NCI-H524 treated with DMSO at 0.1 percent for 48 hours (cell line): ENCODE data around the gene AKR7A3.
"Not testable (repeated sequence)": the region's sequence is repeated elsewhere in the genome, so short reads cannot be mapped to it uniquely, and the experiment has no call there.

ENCODE experiments used
- DNase-seq: peaks from one replicate; lab custom pipeline; 2025; lab: John Stamatoyannopoulos, UW

AKR7A3 gene

DNA sequence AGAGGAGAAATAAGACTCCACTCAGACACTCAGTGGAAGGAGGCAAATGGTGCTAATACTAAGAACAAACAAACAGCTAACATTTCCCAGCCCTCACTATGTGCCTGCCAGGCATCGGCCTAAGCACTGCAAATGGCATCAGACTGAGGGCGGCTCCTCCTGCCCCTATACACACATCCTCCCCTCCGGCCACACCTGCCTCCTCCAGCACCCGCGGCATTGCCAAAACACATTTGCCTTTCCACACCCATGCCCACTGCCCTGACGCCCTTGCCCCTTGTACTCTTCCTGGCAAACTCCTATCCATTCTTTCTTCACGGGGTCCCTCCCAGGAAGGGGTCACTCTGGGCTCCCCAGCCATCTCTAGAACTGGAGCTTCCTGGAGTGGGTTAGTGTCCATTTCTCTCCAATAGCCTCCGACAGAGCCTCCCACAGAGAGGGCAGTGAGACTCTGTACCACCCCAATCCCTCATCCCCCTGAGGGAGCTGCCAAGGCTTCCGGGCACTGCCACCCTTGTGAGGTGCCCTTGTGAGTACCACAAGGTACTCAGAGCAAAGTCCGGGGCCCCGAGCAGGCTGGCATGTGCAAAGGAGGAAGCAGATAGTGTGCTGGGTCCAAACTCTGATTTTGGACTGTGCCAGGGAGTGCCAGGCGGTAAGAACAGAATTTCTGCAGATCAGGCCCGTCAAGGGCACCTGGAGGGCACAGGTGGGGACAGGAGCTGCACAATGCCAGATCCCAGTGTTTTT lies 959 bp downstream of the AKR7A3 start:
- no peak for DNase-seq

DNA sequence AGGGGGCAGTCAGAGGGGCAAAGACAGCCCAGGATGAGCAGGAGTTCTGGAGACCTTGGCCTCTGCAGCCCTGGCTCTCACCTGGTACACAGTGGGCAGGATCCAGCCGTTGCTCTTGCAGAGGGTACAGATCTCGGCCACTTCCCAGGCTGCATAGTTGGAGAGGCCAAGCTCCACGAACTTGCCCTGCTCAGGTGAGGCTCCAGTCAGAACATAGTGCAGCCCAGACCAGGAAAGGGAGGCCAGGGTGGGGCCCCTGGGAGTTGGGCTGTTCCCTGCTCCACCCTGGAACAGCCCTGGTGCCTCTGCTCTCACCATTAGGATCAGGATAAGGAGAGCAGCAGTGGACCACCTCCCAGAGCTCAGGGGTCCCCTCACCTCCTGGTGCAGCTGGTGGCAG lies 2.8 kb downstream of the AKR7A3 start:
- DNase-seq = not testable (repeated sequence)

DNA sequence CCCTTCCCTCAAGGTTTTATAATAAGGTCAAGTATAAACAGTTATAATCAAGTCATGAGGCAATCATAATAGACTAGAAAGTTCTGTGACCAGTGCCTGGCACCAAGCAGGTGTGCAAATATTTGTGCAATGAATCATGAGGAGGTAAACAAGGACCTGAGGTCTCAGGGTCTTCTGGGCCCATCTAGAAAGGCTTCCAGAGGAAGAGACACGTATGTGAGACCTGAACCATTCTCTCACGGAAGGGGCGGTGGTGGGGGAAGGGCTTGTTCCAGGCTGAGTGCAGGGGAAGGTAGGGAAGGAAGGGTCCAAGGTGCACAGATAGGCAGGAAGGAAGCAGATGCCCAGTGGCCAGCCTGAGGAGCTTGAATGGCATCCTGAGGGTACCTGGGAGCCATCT lies 3.2 kb downstream of the AKR7A3 start:
- DNase-seq = not testable (repeated sequence)

DNA sequence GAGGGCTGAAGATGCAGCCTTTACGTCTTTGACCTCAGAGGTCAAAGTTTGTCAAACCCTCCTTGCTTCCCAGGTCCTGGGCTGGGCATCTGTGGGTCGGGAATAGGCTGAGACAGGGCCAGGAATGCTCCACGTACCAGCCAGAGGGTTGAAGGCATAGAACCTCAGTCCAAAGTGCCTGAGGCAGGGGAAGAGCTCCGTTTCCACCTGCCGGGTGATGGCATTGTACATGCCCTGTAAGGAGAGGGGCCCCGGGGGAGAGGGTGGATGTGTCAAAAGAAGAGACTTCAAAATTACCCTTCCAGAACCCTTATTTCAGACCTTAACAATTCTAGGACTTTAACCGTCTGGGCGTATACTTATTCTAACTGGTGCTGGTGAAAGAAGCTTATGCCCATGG lies 3.7 kb downstream of the AKR7A3 start:
- no peak for DNase-seq

DNA sequence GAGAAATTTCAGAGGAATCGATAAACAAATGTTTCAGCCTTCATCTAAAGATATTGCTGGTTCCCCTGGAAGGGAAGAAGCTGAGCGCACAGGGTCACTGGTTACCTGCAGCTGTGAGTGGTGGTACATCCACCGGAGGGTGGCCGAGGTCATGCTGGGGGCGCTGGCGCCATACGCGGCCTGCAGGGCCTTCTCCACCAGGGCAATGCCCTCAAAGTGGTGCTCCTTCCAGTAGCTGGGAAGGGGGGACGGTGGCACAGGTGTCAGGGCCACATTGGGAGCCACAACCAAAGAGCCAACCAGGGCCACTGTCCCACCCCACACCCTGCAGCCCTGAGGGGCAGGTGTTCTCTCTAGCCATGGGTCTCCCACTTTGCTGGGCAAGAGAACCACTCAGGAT lies 4.7 kb downstream of the AKR7A3 start:
- DNase-seq = no peak

DNA sequence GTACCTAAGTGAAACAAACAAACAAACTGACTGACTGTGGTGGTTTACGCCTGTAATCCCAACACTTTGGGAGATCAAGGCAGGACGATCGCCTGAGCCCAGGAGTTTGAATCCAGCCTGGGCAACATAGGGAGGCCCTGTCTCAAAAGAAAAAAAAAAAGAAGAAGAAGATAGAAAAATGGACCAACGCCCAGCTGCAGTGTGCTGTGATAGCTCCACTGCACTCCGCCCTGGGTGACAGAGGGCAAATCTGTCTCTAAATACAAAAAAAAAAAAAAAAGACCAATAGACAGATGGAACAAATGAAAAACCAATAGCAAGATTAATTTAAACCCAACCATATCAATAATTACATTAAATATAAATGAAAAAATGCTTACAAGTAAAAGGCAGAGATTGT lies 13.9 kb downstream of the AKR7A3 start:
- DNase-seq = no peak

DNA sequence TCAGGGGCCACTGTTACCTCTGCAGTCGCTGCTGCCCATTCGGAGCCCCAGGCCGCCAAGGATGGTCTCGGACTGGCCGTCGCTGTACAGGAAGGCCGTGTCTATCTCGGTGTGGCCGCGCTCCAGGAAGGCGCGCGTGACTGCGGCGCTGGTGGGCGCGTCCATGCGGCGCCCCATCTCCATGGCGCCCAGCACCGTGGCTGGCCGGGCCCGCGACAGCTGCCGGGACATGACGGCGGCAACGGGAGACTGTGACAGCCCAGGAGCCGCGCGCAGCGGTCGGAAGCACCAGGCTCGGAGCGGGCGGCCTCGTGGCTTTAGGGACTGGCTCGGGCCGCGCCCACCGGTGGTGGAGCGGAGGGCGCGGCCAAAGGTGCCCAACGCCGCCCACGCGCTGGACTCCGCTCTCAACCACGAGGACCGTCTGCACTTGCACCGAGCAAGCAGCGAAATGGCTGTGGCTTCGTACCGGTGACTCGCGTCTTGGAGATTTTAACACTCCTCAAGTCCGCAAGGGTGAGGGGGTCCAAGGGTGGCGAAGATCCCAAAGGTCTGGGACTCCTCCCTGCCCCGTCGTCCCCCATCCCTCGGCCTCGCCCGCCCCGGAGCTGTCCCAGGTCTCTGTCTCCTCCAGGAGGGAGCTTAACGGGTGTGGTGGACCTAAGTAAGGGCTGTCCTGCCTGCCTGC lies 14.6 kb downstream of the AKR7A3 start:
- DNase-seq = not testable (repeated sequence)

DNA sequence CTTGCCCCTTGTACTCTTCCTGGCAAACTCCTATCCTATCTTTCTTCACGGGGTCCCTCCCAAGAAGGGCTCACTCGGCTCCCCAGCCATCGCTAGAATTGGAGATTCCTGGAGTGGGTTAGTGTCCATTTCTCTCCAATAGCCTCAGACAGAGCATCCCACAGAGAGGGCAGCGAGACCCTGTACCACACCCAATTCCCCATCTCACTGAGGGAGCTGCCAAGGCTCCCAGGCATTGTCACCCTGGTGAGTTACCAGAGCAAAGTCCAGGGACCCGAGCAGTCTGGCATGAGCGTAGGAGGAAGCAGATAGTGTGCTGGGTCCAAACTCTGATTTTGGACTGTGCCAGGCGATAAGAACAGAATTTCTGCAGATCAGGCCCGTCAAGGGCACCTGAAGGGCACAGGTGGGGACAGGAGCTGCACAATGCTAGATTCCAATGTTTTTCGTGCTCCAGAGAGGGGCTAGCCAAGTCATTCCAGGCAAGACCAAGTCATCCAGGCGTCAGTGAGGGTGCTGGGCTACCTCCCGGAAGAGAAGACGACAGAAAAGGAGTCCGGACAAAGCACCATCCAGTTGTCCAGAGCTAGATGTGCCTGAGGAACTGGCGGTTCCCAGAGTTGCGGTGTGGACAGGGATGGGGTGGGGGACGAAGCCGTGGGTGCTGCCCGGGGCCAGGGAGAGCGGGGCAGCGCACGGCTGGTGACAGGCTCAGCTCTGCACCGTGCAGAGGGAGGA lies 15.3 kb downstream of the AKR7A3 start:
- DNase-seq = no peak

DNA sequence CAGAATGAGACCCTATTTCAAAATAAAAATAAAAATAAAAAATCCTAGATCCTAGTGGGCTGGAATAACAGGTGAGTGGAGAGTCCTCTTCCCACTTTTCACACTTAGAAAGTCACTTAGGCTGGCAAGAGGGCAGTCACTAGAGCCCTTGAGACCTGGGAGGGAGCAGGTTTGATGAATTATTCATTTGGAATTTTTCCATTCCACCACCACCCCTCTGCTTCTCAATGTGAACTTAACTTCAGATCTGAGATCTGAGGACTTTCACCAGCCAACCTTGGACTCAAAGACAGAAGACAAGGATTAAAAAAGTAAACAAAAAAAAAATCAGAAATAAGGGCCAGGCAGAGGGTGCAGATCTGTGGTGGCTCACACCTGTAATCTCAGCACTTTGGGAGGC lies 16.5 kb downstream of the AKR7A3 start:
- DNase-seq = no peak

DNA sequence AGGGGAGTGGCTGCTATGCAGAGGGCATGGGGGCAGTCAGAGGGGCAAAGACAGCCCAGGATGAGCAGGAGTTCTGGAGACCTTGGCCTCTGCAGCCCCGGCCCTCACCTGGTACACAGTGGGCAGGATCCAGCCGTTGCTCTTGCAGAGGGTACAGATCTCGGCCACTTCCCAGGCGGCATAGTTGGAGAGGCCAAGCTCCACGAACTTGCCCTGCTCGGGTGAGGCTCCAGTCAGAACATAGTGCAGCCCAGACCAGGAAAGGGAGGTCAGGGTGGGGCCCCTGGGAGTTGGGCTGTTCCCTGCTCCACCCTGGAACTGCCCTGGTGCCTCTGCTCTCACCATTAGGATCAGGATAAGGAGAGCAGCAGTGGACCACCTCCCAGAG lies 18.2 kb downstream of the AKR7A3 start:
- DNase-seq = not testable (repeated sequence)

DNA sequence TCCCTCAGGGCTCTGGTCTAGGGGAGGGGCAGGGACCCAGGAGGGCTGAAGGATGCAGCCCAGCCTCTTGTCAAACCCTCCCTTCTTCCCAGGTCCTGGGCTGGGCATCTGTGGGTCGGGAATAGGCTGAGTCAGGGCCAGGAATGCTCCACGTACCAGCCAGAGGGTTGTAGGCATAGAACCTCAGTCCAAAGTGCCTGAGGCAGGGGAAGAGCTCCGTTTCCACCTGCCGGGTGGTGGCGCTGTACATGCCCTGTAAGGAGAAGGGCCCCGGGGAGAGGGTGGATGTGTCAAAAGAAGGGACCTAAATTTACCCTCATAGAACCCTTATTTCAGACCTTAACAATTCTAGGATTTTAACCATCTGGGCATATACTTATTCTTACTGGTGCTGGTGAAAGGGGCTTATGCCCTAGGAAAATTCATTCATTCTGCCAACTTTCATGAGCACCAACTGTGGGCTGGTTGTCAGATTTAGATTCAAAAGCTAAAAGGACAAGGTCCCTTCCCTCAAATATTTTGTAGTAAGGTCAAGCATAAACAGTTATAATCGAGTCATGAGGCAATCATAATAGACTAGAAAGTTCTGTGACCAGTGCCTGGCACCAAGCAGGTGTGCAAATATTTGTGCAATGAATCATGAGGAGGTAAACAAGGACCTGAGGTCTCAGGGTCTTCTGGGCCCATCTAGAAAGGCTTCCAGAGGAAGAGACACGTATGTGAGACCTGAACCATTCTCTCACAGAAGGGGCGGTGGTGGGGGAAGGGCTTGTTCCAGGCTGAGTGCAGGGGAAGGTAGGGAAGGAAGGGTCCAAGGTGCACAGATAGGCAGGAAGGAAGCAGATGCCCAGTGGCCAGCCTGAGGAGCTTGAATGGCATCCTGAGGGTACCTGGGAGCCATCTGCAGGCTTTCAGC lies 18.9 kb downstream of the AKR7A3 start:
- not testable (repeated sequence) for DNase-seq

DNA sequence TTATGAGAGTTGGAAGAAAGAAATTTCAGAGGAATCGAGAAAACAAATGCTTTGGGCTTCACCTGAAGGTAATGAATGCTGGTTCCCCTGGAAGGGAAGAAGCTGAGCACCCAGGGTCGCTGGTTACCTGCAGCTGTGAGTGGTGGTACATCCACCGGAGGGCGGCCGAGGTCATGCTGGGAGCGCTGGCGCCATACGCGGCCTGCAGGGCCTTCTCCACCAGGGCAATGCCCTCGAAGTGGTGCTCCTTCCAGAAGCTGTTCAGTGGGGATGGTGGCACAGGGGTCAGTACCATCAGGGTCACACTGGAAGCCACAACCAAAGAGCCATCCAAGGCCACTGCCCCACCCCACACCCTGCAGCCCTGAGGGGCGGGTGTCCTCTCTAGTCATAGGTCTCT lies 20.1 kb downstream of the AKR7A3 start:
- no peak for DNase-seq

DNA sequence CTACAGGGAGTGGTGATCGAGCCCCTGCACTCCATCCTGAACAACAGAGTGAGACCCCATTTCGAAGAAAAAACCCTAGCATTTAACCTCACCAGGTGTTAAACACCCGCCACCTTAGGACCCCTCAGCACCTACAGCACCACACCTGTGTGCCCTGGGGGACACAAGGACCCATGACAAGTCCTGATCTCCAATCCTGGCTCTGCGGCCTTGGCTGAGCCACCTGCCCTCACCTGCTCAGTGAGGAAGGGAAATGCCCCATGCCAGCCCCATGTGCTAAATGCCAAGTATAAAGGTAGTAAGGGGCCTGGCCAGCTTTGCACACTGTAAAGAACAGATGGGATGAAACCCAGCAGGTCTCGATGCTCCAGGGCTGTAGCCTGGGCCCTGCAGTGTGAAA lies 25.8 kb downstream of the AKR7A3 start:
- DNase-seq = no peak

DNA sequence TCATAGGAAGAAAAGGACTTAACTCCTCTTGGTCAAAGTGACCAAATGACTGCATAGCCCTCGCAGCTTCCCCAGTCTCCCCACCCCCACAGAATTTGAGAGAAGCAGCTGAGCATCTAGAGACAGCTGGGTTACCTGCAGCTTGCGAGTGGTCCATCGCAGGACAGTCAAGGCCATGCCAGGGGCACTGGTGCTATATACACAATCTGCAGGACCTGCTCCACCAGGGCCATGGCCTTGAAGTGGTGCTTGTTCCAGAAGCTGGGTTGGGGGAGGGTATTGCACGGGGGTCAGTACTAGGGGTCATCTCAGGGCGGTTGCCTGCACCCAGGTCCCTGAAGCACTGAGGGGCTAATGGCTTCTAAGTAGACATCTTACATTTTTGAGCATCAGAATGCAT lies 26.5 kb downstream of the AKR7A3 start:
- no peak for DNase-seq

DNA sequence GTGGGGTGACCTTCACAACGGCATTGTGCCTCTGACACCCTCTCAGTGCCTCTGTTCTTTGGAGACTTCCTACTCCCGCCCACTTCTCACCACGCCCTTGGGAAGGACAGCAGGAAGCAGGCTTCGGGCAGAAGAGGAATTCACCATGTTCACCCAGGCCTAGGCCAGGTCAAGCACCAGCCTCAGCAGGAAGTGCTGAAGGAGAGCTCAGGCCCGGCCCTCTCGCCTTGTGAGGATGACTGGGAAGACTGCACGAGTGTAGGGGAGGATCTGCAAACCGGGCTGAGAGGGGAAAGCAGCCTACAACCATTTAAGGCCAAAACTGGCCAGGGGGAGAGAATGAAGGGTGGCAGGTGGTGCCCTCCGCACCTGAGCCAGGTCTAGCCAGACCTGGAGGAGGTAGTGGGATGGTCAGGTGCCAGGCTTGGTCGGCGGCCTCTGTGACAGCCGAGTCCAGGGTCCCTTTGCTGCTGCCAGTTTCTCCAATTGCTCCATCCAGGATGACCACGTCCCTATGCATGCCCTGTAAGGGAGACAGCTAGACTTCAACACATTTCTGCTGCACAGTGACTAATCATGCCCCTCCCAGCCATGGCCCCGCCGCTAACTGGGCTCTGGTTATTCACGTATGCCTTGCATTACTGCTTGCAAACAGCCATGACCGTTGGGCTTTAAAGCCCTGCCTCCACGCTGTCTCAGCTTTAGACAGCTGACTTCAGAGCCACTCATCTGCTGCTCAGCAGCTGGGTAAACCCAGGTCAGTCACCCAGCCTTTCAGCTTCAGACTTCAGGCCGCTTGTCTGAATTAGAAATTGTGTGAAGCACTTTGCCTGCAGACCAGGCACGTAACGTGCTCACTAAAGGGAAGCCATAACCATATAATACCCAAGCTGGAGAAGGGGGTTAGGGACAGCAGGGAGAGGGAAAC lies 28.1 kb downstream of the AKR7A3 start:
- DNase-seq = no peak

DNA sequence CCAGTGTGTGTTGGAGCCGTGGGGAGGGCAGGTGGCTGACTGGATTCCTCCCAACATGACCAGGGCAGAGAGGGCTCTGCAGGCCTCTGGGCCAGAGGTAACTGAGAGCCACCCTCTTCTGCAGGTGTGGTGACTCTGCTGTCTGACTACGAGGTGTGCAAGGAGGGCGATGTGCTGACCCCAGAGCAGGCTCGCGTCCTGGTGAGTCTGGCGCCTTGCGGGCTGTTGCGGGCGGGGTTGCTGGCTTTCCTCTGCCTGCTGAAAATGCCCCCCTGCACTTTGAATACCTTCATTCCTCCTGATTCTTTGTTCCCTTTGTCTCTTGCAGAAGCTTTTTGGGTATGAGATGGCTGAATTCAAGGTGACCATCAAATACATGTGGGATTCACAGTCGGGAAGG lies 30.2 kb downstream of the AKR7A3 start:
- DNase-seq = no peak

DNA sequence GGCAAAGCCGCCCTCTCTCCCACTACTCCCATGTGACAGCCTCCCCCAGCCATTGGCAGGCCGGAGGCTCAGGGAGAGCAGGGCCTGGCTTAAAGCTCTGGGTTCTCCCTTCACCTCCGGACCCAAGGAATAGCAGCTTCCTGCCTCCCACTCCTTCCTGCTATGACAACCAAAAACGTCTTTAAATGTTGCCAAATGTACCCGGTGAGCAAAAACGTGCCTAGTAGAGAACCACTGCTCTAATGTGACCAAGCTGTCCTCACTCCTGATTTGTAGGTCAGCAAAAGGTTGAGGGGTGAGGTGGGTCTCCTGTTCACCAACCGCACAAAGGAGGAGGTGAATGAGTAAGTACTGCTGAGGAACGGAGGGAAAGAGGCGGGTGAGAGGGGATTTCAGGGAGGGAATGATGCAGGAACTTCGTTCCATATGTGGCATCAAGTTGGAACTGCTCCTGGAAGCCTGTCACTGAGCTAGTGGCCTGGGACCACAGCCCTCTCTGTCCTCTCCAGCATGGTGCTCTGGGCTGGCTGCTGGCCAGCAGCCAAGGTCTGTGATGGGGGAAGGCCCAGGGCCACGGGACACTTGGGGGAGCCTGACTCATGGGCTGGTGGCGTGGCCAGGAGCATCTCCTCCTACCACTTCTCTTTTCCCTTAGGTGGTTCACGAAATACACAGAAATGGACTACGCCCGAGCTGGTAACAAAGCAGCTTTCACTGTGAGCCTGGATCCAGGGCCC lies 31.2 kb downstream of the AKR7A3 start:
- DNase-seq = no peak

DNA sequence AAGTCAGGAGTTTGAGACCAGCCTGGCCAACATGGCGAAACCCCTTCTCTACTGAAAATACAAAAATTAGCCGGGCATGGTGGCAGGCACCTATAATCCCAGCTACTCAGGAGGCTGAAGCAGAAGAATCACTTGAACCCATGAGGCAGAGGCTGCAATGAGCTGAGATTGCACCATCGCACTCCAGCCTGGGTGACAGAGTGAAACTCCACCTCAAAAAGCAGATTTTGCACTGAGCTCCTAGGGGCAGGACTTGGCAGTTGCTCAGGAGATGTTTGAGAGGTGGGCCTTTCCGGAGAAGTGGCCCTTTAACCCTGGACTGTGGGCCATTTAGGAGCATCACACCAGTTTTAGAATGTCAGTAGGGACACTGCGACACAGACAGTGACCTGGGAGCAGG lies 32.3 kb downstream of the AKR7A3 start:
- not testable (repeated sequence) for DNase-seq

DNA sequence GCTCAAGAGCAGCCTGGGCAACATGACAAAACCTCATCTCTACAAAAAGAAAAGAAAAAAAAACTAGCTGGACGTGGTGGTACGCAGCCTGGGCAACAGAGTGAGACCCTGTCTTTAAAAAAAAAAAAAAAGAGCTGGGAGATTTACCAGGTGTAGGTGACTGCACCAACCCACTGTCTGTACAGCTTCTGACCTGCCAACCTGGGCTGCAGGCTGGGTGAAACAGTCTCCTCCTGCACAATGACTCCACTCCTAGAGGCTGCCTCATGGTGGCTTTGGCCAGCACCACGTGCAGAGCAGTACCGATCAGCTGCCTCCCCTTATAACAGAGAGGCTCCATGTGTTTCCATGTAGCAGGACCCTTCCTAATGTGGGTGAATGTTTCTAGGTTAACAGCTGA lies 33.3 kb downstream of the AKR7A3 start:
- DNase-seq = no peak

DNA sequence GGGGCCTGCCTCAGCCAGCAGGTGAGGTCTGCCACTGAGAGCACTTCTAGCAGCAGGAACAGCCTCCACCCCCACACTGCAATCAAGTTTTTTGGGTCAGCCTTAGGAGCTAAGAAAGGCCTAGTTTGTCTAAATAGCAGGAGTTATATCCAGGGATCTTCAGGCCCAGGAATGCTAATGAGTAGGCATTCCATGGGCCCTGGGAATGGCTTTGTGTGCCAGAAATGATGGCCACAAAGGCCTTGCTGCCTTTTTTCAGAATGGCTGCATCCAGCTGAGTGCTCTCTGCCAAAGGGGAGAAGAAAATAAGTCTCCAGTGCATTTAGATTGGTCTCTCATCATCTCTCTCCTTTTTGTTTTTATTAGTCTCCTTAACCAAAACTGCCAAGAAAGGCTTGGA lies 34.2 kb downstream of the AKR7A3 start:
- DNase-seq = no peak
